8988T (cell line): ENCODE results near the gene RLN2.
"Not testable (repeated sequence)": the region's sequence is repeated elsewhere in the genome, so short reads cannot be mapped to it uniquely, and the experiment has no call there.

Source experiments
- DNase-seq: peaks from one replicate; pipeline ENCODE4 v3.0.0; 2011

The RLN2 gene, protein sequence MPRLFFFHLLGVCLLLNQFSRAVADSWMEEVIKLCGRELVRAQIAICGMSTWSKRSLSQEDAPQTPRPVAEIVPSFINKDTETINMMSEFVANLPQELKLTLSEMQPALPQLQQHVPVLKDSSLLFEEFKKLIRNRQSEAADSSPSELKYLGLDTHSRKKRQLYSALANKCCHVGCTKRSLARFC

DNA sequence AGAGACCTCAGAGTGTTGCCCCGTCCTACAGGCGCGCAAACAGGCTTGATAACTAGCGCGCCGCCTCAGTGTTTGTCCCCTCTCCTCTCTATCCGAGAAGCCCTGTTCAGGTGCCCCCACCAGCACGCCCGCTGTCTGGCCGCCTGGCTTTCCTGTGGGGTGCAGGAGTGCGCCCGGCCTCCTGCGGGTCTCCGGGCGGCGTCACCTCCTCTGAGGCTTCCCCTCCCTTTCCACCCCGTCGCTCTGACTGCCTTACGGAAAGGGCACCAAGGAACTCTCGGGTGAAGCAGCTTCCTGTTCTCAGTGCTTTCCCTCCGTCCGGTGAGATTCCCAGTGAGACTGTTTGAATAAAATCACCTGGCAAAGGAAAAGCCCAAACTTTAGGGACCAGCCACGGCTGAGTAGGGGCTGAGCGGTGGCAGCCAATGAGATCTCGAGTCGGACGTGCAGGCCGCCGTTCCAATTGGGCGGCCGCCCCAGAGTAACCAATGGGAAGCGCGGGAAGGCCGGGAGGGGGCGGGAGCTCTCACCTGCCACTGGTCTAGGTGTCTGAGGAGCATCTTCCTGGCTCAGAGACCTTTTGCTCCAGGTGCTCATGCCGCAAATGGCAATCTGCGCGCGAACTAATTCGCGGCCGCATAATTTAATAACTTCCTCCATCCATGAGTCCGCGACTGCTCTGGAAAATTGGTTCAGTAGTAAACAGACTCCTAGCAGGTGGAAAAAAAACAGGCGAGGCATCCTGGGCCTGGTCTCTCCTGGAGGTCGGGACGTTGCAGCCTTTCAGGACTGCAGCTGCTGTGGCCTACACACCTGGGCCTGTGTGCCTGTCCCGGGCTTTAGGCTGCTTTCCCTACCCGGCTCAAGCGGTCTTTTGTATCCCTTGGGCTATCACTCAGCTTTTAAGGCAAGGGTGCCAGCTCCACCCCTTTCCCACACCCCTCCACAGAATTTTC, at the start of gene RLN2:
Gene RLN2 (minus strand): TSS at position 877 of the 956 bp plus-strand sequence. CDS start 136 bp downstream, at position 741.
- DNase-seq = not testable (repeated sequence)

DNA sequence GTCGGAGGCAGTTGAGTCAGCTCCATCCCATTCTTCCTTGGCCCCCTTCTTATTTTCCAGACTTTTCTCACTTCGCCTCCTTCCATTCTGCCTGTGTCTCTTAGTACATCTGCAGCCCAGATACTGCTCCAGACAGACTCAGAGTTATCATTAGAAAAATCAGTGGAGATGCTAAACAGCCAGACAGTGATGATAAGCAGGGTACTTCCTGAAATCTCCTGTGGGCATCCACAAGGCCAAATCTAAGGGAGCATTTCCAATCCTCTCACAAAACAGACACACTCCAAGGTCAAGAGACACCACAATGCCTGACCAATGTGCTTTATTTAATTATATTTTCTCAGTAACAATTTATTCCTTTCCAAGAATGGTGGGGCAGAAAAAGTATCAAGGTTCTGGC, 49.7 kb upstream of the RLN2 start:
- no peak for DNase-seq

GRCh38 chr9:5352637-5353248, 48.2 kb upstream of the RLN2 start:
- no peak for DNase-seq

DNA sequence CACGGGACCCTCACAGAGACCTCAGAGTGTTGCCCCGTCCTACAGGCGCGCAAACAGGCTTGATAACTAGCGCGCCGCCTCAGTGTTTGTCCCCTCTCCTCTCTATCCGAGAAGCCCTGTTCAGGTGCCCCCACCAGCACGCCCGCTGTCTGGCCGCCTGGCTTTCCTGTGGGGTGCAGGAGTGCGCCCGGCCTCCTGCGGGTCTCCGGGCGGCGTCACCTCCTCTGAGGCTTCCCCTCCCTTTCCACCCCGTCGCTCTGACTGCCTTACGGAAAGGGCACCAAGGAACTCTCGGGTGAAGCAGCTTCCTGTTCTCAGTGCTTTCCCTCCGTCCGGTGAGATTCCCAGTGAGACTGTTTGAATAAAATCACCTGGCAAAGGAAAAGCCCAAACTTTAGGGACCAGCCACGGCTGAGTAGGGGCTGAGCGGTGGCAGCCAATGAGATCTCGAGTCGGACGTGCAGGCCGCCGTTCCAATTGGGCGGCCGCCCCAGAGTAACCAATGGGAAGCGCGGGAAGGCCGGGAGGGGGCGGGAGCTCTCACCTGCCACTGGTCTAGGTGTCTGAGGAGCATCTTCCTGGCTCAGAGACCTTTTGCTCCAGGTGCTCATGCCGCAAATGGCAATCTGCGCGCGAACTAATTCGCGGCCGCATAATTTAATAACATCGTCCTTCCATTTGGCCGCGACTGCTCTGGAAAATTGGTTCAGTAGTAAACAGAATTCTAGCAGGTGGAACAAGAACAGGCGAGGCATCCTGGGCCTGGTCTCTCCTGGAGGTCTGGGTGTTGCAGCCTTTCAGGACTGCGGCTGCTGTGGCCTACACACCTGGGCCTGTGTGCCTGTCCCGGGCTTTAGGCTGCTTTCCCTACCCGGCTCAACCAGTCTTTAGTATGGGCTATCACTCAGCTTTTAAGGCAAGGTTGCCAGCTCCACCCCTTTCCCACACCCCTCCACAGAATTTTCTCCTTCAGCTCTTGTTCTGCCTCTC, 34.8 kb upstream of the RLN2 start, which contains the start of gene RLN1:
Gene RLN1 (minus strand): TSS at position 885 of the 990 bp plus-strand sequence. CDS start 130 bp downstream, at position 755.
- DNase-seq = not testable (repeated sequence)

DNA sequence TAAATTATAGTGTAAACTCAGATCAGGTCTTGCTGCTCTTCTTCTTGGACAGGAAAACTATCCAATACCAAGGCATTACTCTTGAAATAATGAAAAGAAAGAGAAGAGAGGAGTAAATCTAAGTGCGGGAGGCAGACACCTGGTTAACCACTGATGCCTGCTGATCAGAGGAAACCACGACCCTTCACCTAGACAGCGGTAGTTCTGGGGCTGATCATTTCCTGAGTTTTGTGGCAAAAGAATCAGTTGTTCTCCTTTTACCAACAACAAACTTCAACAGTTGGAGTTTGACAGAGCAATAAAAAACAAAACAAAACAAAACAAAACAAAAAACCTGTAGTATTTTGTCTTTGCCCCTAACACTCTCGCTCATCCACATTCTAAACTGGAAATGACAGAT, 32.2 kb upstream of the RLN2 start:
- no peak for DNase-seq

- DNase-seq = not testable (repeated sequence)
These were observed 26.8 kb upstream of the RLN2 start for GRCh38 chr9:5331276-5331675.

DNA sequence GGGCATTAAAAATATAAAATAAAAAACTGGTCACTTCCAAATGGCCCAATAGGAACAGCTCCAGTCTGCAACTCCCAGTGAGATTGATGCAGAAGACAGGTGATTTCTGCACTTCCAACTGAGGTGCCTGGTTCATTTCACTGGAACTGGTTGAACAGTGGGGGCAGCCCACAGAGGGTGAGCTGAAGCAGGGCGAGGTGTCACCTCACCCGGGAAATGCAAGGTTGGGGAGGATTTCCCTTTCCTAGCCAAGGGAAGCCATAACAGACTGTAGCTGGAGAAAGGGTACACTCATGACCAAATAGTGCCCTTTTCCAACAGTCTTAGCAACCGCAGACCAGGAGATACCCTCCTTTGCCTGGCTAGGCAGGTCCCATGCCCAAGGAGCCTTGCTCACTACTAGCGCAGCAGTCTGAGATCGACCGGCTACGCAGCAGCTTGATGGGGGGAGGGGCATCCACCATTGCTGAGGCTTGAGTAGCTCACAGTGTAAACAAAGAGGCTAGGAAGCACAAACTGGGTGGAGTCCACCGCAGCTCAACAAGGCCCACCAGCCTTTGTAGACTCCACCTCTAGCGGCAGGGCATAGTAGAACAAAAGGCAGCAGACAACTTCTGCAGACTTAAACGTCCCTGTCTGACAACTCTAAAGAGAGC, 22.5 kb upstream of the RLN2 start:
- DNase-seq = no peak

DNA sequence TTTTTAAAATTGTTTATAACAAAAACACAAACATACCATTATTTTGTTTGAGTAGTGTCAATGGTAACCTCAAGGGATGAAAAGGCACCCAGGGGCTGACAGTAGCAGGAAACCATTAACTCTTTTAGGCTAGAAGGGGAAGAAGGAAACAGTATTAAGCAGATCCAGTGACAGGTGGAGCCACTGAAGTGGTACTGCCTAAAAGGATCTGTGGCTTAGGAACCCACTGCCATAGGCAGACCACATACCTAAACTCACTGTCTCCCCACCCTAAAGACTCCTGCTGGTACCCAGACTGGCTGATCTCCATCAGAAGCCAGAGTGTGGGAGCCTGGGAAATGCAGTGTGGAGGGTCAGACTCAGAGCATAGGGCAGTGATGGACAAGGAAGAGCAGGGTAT, 21.7 kb upstream of the RLN2 start:
- DNase-seq = no peak

- not testable (repeated sequence) for DNase-seq
These were observed 17.1 kb upstream of the RLN2 start for GRCh38 chr9:5321601-5322000.

DNA sequence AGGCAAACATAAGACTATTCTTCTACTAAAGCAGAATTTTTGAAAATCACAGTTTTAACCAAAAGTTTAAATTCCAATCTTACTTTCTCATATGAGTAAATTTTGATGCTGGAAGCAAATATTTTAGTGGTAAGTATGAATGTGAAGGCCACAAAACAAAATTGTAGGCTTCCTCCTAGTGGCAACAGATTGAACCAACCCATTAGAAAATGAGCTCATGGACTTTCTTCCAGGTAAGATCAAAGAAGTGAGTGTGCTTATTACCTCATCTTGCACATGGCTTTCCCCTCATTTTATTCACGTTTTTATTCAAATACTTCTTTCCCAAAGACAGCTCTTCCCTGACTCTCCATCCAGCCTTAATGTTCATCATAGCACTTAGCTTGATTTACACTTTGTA, 16.5 kb upstream of the RLN2 start:
- no peak for DNase-seq

DNA sequence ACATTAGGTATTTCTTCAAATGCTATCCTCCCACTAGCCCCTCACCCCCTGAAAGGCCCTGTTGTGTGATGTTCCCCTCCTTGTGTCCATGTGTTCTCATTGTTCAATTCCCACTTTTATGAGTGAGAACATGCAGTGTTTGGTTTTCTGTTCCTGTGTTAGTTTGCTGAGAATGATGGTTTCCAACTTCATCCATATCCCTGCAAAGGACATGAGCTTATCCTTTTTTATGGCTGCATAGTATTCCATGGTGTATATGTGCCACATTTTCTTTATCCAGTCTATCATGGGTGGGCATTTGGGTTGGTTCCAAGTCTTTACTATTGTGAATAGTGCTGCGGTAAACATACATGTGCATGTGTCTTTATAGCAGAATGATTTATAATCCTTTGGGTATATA, 11.9 kb upstream of the RLN2 start:
- not testable (repeated sequence) for DNase-seq

GRCh38 chr9:5315187-5315923, 10.8 kb upstream of the RLN2 start:
- no peak for DNase-seq

DNA sequence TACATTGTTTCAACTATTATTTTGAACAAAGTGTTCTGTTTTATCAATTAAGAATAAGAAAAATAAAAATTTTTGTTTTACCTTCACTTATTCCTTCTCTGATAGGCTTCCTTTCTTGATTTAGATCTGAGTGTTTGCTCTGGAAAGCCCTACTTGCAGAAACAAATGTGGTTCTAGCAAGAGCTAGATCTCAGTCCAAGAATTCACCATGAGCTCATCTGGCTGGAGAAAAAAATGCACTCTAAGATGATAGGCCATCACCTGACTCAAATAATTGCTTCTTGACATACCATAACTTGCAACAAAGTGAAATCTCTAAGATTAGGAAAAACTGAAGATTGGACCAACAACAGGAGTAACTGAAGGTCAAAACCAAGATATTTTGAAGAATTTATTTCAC, 6.3 kb upstream of the RLN2 start:
- DNase-seq = no peak

GRCh38 chr9:5305741-5306140, 1.2 kb upstream of the RLN2 start:
- no peak for DNase-seq

DNA sequence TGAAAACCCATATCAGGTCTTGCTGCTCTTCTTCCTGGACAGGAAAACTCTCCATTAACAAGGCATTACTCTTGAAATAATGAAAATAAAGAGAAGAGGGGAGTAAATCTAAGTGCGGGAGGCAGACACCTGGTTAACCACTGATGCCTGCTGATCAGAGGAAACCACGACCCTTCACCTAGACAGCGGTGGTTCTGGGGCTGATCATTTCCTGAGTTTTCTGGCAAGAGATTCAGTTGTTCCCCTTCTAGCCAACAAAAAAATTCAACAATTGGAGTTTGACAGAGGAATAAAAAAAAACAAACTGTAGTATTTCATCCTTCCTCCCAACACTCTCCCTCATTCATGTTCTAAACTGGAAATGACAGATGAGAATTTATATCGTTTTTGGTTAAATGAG, 3.0 kb downstream of the RLN2 start:
- no peak for DNase-seq

- no peak for DNase-seq
These were observed 12.4 kb downstream of the RLN2 start for GRCh38 chr9:5292141-5292540.

- no peak for DNase-seq
These were observed 15.9 kb downstream of the RLN2 start for GRCh38 chr9:5288591-5288990.

- DNase-seq = no peak
These were observed 18.3 kb downstream of the RLN2 start for GRCh38 chr9:5286262-5286661.

- DNase-seq = no peak
These were observed 26.0 kb downstream of the RLN2 start for GRCh38 chr9:5278486-5278885.

DNA sequence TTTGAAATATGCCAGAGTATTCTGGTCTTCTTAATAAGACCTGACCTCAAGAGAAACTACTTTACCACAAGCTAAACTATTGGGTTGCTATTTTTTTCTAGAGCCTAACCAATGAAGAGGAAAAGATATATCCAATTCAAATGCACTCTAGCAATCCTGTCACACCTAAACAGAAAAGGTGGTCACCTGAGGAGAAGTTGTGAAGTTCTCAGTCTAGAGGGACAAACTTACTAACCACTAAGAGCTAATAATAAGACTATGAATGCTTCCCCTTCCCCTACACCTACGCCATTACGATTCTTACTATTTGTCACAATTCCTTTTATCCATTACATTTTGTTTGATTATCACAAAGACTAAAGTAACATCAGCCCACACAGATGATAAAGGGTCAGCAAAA, 29.7 kb downstream of the RLN2 start:
- DNase-seq = no peak

DNA sequence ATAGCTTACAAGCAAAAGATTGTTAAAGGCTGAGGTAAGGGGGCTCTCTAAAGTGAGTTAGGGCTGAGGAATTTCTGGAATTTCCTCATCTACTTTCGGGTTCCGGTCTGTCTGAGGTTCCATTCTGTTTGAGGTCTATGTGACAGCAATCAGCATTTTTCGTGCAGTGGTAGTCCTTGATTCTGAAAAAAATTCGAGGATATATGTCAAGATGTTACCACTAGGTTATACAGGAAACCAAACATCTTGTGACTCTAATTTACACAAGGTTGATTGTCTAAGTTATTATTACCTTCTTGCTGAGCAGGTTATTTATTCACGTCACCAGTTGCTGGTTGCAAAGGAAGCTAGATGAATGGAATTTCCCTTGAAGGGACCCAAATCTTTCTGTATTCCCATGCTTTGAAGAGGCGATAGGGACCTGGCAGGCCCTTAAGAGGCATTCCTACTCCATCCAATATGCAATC, 35.2 kb downstream of the RLN2 start:
- no peak for DNase-seq
